Measurements from ENCODE around the gene GPHN.

The GPHN gene

GRCh38 chr14:66802962-66803361, 295.0 kb downstream of the GPHN start:
- TF ChIP-seq CTCF (IDR thresholded peaks at IDR 0.05; ENCODE audit: insufficient read depth, low read depth, low read length, missing control alignments) = no peak
- DNase-seq (ENCODE audit: low read depth) = no peak

GRCh38 chr14:66804141-66804540, 296.2 kb downstream of the GPHN start:
- DNase-seq (ENCODE audit: low read depth) = no peak
- H3K4me3 ChIP-seq (ENCODE audit: low read depth, low read length) = no peak overlapping the region
- TF ChIP-seq CTCF (IDR thresholded peaks at IDR 0.05; ENCODE audit: insufficient read depth, low read depth, low read length, missing control alignments) = no peak

More at GRCh38 chr14:66802962-66803361, 295.0 kb downstream of the GPHN start:
- no peak overlapping the region for H3K4me3 ChIP-seq (ENCODE audit: low read depth, low read length)

GRCh38 chr14:66813636-66814035, 305.7 kb downstream of the GPHN start:
- no peak overlapping the region for H3K4me3 ChIP-seq (ENCODE audit: low read depth, low read length)
- TF ChIP-seq CTCF (IDR thresholded peaks at IDR 0.05; ENCODE audit: insufficient read depth, low read depth, low read length, missing control alignments) = no peak
- no peak for DNase-seq (ENCODE audit: low read depth)

- no peak for DNase-seq (ENCODE audit: low read depth)
- H3K4me3 ChIP-seq (ENCODE audit: low read depth, low read length) = no peak overlapping the region
- TF ChIP-seq CTCF (IDR thresholded peaks at IDR 0.05; ENCODE audit: insufficient read depth, low read depth, low read length, missing control alignments) = no peak
Observed at GRCh38 chr14:66815687-66816086, 307.7 kb downstream of the GPHN start.

- TF ChIP-seq CTCF (IDR thresholded peaks at IDR 0.05; ENCODE audit: insufficient read depth, low read depth, low read length, missing control alignments) = no peak
- no peak for DNase-seq (ENCODE audit: low read depth)
- no peak overlapping the region for H3K4me3 ChIP-seq (ENCODE audit: low read depth, low read length)
Observed at GRCh38 chr14:66824251-66824650, 316.3 kb downstream of the GPHN start.

GRCh38 chr14:66827182-66827581, 319.2 kb downstream of the GPHN start:
- DNase-seq (ENCODE audit: low read depth) = no peak
- H3K4me3 ChIP-seq (ENCODE audit: low read depth, low read length) = no peak overlapping the region
- no peak for TF ChIP-seq CTCF (IDR thresholded peaks at IDR 0.05; ENCODE audit: insufficient read depth, low read depth, low read length, missing control alignments)

- no peak for TF ChIP-seq CTCF (IDR thresholded peaks at IDR 0.05; ENCODE audit: insufficient read depth, low read depth, low read length, missing control alignments)
- DNase-seq (ENCODE audit: low read depth) = no peak
Observed at GRCh38 chr14:66831173-66831572, 323.2 kb downstream of the GPHN start.

More at GRCh38 chr14:66831173-66831572, 323.2 kb downstream of the GPHN start:
- no peak overlapping the region for H3K4me3 ChIP-seq (ENCODE audit: low read depth, low read length)

All from GM12865 (cell line).